BLaER1 (cell line): Measurements from ENCODE around the gene FCGBP.

Experiments
- H3K27ac ChIP-seq: shearing (Covaris generic); formaldehyde crosslinking; 2 replicates; pipeline ENCODE4 v1.8.1; 2022
- H3K27me3 ChIP-seq: shearing (Covaris generic); formaldehyde crosslinking; 2 replicates; pipeline ENCODE4 v1.8.1; 2022
- H3K36me3 ChIP-seq: shearing (Covaris generic); formaldehyde crosslinking; 2 replicates; pipeline ENCODE4 v1.8.1; 2022
- H3K4me1 ChIP-seq: shearing (Covaris generic); formaldehyde crosslinking; 2 replicates; pipeline ENCODE4 v1.8.1; 2022
- H3K4me2 ChIP-seq: shearing (Covaris generic); formaldehyde crosslinking; 2 replicates; pipeline ENCODE4 v1.8.1; 2022
- H3K4me3 ChIP-seq: shearing (Covaris generic); formaldehyde crosslinking; 2 replicates; pipeline ENCODE4 v1.8.1; 2022
- H3K9ac ChIP-seq: shearing (Covaris generic); formaldehyde crosslinking; 2 replicates; pipeline ENCODE4 v1.8.1; 2022
- H3K9me3 ChIP-seq: shearing (Covaris generic); formaldehyde crosslinking; 2 replicates; pipeline ENCODE4 v1.8.1; 2022
- H4K20me1 ChIP-seq: shearing (Covaris generic); formaldehyde crosslinking; 2 replicates; pipeline ENCODE4 v1.8.1; 2022
- Cebpa-rat ChIP-seq: shearing (Covaris generic); IDR thresholded peaks from 2 replicates; pipeline ENCODE4 v1.8.1; 2022

The FCGBP gene

DNA sequence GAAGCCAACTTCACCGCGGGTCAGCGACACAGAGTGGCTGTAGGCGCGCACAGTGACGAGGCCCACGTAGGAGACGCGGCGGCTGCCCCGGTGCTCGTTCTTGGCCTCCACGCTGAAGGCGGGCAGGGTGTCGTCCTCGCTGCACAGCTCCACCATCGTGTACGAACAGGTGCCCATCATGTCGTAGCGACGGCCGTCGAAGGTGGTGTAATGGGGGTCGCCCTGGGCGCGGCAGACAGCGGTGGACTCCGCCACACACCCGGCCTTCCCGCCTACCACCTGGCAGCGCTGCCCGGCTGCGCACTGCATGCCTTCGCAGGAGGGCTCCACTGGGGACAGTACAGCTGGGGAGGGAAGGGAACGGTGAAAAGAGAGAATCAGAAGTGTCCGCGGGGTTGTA lies 10.0 kb downstream of the FCGBP start:
- H3K4me3 ChIP-seq = no peak overlapping the region
- no peak overlapping the region for H3K4me2 ChIP-seq
- H3K27ac ChIP-seq = no peak overlapping the region
- H3K4me1 ChIP-seq = no peaks in the 10 kb centered on the region
- H3K9me3 ChIP-seq = no peaks in the 10 kb centered on the region
- no peak overlapping the region for H3K9ac ChIP-seq
- no peaks in the 10 kb centered on the region for H4K20me1 ChIP-seq
- TF ChIP-seq Cebpa-rat = no peak
- no peaks in the 10 kb centered on the region for H3K36me3 ChIP-seq
- H3K27me3 ChIP-seq = no peaks in the 10 kb centered on the region

DNA sequence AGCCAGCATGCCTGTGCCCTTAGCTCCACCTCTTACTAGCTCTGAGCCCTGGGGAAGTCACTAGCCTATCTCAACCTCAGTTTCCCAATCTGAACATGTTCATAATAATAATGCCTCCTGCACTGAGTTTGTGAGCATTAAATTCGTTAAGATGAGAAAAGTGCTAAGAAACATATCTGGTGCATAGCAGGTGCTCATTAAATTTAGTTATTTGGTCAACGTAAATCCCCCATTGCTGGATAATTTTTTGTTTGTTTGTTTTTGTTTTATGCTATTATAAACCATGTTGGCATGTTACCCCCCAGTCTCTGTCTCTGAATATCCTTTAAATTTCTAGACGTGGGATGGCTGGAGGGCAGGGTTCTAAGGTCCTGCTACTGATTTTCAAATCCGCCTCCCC lies 10.6 kb downstream of the FCGBP start:
- no peaks in the 10 kb centered on the region for H3K9me3 ChIP-seq
- no peak for TF ChIP-seq Cebpa-rat
- no peaks in the 10 kb centered on the region for H3K4me1 ChIP-seq
- H3K4me2 ChIP-seq = no peak overlapping the region
- no peaks in the 10 kb centered on the region for H3K36me3 ChIP-seq
- no peaks in the 10 kb centered on the region for H4K20me1 ChIP-seq
- H3K27me3 ChIP-seq = no peaks in the 10 kb centered on the region
- H3K27ac ChIP-seq = no peak overlapping the region
- H3K9ac ChIP-seq = no peak overlapping the region
- no peak overlapping the region for H3K4me3 ChIP-seq

DNA sequence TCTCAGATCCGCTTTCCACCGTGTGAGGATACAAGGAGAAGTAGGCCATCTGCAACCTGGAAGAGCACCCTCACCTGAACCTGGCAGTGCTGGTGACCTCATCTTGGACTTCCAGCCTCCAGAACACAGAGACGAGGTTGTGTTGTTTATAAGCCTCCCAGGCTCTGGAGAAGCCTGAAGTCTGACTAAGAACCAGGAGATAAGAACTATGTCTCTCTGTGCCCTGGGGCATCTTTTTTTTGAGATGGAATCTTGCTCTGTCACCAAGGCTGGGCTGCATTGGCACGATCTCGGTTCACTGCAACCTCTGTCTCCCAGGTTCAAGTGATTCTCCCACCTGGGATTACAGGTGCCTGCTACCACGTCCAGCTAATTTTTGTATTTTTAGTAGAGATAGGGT lies 14.5 kb downstream of the FCGBP start:
- no peaks in the 10 kb centered on the region for H3K36me3 ChIP-seq
- H4K20me1 ChIP-seq = no peaks in the 10 kb centered on the region
- H3K9me3 ChIP-seq = no peaks in the 10 kb centered on the region
- no peaks in the 10 kb centered on the region for H3K4me1 ChIP-seq
- H3K4me2 ChIP-seq = no peak overlapping the region
- H3K4me3 ChIP-seq = no peak overlapping the region
- H3K9ac ChIP-seq = no peak overlapping the region
- no peaks in the 10 kb centered on the region for H3K27me3 ChIP-seq
- H3K27ac ChIP-seq = no peak overlapping the region
- TF ChIP-seq Cebpa-rat = no peak

DNA sequence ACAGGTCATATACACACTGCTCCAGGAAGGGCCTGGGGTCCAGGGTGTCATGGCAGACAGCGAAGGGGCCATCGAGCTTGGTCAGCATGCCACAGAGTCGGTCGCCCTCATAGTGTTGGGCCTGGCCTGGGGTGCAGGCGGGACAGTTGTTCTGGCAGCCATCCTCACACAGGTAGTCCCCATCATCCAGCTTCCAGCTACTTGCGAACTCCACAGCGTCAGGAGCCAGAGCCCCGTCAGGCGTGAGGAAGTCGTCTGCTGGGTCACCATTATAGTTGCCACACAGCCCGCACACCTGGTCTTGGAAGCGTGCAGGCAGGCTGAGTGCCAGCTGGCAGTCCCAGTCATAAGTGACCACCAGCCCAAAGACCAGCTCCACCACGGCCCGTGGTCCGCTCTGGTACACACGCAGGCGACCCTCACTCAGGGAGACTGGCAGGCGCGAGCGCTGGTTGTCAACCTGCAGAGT lies 16.2 kb downstream of the FCGBP start:
- H4K20me1 ChIP-seq = no peaks in the 10 kb centered on the region
- H3K9ac ChIP-seq = no peak overlapping the region
- no peaks in the 10 kb centered on the region for H3K4me1 ChIP-seq
- no peaks in the 10 kb centered on the region for H3K9me3 ChIP-seq
- no peaks in the 10 kb centered on the region for H3K36me3 ChIP-seq
- H3K27ac ChIP-seq = no peak overlapping the region
- H3K27me3 ChIP-seq = no peaks in the 10 kb centered on the region
- no peak overlapping the region for H3K4me2 ChIP-seq
- TF ChIP-seq Cebpa-rat = no peak
- H3K4me3 ChIP-seq = no peak overlapping the region

DNA sequence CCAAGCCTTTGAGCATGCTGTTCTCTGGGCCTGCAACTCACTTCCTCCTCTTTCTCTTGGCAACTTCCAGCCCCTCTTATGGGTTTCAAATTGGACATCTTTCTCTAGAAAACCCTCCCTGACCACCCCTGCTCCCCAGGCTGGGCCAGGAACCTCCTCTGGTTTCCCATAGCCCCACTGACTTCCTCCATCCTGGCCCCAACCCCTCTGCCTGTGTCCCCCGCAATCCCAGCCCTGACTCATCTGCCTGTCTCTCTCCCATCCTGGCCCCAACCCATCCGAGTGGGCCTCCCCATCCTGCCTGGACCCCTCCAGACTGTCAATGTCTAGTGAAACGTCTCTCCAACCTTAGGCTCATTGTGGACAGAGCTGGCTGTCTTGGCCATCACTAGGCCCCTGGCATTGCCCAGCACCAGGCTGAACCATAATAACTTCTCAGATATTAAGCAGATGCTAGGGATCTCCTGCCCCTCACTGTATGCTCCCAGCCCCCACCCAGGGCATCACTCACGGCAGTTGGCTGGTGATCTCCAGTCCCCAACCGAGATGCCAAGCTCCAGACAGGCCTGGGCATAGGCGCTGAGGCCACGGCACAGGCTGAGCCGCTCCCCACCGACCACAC lies 16.8 kb downstream of the FCGBP start:
- no peaks in the 10 kb centered on the region for H4K20me1 ChIP-seq
- no peaks in the 10 kb centered on the region for H3K9me3 ChIP-seq
- TF ChIP-seq Cebpa-rat = no peak
- no peak overlapping the region for H3K4me3 ChIP-seq
- H3K36me3 ChIP-seq = no peaks in the 10 kb centered on the region
- no peak overlapping the region for H3K9ac ChIP-seq
- no peak overlapping the region for H3K4me2 ChIP-seq
- H3K27ac ChIP-seq = no peak overlapping the region
- H3K4me1 ChIP-seq = no peaks in the 10 kb centered on the region
- H3K27me3 ChIP-seq = no peaks in the 10 kb centered on the region

DNA sequence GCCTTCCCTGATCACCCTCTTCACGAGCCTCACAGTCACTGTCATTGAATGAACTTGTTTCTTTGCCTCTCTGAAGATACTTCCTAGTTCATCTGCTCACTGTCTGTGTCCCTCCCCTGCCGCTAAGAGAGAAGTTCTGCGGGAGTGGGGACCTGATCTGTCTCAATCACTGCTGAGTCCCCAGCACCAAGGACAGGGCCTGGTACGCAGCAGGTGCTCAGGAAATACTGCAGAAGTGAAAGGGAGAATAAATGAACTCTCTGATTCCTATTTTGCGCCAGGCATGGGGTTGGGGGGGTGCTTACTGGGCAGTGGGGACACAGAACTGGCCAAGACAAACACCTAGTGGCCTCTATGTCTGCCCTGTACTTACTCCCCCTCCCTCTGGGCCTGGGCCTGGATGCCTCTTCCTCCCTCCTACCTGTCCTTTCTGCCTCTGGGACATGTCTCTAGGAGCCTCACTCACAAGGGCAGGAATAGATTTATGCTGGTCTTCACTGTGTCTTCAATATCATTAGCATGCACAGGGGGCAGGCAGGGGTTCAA lies 17.5 kb downstream of the FCGBP start:
- no peaks in the 10 kb centered on the region for H3K4me1 ChIP-seq
- H3K36me3 ChIP-seq = no peaks in the 10 kb centered on the region
- H3K4me2 ChIP-seq = no peak overlapping the region
- H3K9me3 ChIP-seq = no peaks in the 10 kb centered on the region
- no peaks in the 10 kb centered on the region for H3K27me3 ChIP-seq
- no peak overlapping the region for H3K27ac ChIP-seq
- no peak overlapping the region for H3K9ac ChIP-seq
- no peaks in the 10 kb centered on the region for H4K20me1 ChIP-seq
- H3K4me3 ChIP-seq = no peak overlapping the region
- TF ChIP-seq Cebpa-rat = no peak

DNA sequence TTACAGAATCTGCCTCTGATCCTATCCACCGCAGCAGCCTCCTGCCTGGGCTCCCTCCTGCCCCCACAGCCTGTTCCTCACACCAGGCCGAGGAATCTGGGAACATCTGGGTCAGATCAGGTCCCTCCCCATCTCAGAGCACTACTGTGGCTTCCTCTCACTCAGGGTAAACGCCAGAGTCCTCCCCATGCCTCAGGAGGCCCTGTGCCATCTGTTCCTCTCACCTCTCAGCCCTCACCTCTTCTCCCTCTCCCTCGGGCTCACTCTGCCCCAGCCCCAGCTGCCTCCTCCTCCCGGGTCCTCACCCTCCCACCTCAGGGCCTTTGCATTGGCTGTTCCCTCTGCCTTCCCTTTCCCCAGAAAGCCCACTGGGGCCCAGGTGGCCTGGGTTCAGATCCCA lies 18.2 kb downstream of the FCGBP start:
- no peak for TF ChIP-seq Cebpa-rat
- no peak overlapping the region for H3K27ac ChIP-seq
- no peak overlapping the region for H3K4me3 ChIP-seq
- no peaks in the 10 kb centered on the region for H3K27me3 ChIP-seq
- H3K36me3 ChIP-seq = no peaks in the 10 kb centered on the region
- H4K20me1 ChIP-seq = no peaks in the 10 kb centered on the region
- H3K9me3 ChIP-seq = no peaks in the 10 kb centered on the region
- H3K4me2 ChIP-seq = no peak overlapping the region
- no peaks in the 10 kb centered on the region for H3K4me1 ChIP-seq
- H3K9ac ChIP-seq = no peak overlapping the region

DNA sequence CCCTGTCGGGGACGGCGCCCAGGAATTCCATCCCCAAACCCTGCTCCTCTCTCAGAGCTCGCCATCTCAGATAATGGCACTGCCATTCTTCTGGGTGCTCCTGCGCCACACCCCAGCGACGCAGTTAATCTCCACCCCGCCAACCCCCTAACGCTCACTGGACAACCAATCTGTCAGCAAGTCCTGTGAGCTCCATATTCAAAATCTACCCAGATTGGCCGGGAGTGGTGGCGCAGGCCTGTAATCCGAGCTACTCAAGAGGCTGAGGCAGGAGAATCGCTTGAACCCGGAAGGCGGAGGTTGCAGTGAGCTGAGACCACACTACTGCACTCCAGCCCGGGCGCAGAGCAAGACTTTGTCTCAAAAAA lies 18.6 kb downstream of the FCGBP start:
- no peaks in the 10 kb centered on the region for H3K4me1 ChIP-seq
- no peaks in the 10 kb centered on the region for H4K20me1 ChIP-seq
- H3K4me3 ChIP-seq = no peak overlapping the region
- TF ChIP-seq Cebpa-rat = no peak
- H3K9ac ChIP-seq = no peak overlapping the region
- no peaks in the 10 kb centered on the region for H3K9me3 ChIP-seq
- H3K4me2 ChIP-seq = no peak overlapping the region
- H3K36me3 ChIP-seq = no peaks in the 10 kb centered on the region
- H3K27ac ChIP-seq = no peak overlapping the region
- H3K27me3 ChIP-seq = no peaks in the 10 kb centered on the region

DNA sequence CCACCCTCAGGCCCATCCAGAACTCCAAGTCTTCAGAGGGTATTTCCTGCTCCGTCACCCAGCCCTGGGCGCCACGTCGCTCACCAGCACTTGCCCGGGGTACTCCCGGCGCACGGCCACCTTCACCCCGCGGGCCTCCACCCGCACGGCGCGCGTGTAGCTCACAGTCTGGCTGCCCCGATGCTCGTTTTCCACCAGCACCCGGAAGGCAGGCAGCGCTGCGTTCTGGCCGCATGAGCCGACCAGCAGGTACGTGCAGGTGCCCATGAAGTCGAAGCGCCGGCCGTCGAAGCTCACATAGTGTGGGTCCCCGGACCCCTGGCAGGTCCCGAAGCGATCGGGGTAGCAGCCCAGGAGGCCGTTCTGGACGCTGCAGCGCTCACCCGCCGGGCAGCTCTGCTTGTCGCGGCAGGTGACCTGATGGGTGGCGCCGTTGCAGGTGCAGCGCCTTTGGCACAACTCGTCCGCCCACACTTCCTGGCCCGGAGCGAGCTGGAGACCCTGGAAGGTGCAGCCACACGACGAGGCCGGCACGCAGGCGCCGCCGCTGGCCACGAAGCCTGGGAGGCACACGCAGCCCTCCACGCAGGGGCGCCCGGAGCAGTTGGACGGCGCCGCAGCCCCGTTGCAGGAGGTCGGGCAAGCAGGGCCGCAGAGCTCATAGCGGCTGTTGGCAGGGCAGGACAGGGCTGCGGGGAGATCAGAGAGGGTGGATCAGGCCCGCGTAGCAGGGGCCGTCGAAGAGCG lies 19.2 kb downstream of the FCGBP start:
- H3K4me2 ChIP-seq = no peak overlapping the region
- no peak overlapping the region for H3K9ac ChIP-seq
- H3K27me3 ChIP-seq = no peaks in the 10 kb centered on the region
- no peak for TF ChIP-seq Cebpa-rat
- no peaks in the 10 kb centered on the region for H3K36me3 ChIP-seq
- H3K4me1 ChIP-seq = no peaks in the 10 kb centered on the region
- H3K9me3 ChIP-seq = no peaks in the 10 kb centered on the region
- H3K4me3 ChIP-seq = no peak overlapping the region
- no peaks in the 10 kb centered on the region for H4K20me1 ChIP-seq
- no peak overlapping the region for H3K27ac ChIP-seq

DNA sequence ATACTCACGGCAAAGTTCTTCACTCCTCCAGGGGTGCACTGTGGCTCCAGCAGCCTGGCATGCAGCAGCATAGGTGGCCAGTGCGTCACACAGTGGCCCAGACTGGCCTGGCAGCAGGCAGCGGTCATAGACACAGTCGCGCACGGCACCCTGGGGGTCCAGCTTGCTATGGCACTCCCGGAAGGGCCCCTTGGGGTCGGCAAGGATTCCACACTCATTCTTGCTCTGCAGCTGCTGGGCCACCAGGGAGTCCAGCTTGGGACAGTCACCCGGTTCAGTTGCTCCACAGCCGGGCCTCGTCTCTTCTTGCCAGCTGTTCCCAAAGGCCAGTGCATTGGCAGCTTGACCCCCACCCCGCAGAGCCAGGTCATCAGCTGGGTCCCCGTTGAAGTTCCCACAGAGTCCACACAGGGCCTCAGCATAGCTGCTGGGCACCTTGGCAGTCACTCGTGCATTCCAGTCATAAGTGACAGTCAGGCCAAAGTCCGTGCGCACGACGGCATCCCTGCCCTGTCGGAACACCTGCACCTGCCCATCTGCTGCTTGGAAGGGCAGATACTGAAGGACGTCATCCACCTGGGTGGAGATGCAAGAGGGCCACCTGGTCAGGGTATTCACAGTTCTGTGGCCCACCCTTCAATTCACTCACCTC lies 20.6 kb downstream of the FCGBP start:
- Histone ChIP-seq H3K9me3 (no peaks in the 10 kb centered on the region), H3K27ac (no peak overlapping the region), H3K9ac (no peak overlapping the region), H3K4me3 (no peak overlapping the region), H3K4me2 (no peak overlapping the region), H3K4me1 (no peaks in the 10 kb centered on the region), H3K27me3 (no peaks in the 10 kb centered on the region), H3K36me3 (no peaks in the 10 kb centered on the region), H4K20me1 (no peaks in the 10 kb centered on the region)
- TF ChIP-seq Cebpa-rat = no peak
